Stimulated activated CD4-positive, alpha-beta T cell treated with anti-CD3 and anti-CD28 coated beads, Interleukin-12 subunit alpha, Interleukin-12 subunit beta, amount 100 ng/mL, for 4 hours (primary cell): ENCODE measurements around the gene GIPC2.

Source experiments
- DNase-seq: peaks from one replicate; pipeline ENCODE4 v3.0.0-alpha.2; 2020

GIPC2 gene

DNA sequence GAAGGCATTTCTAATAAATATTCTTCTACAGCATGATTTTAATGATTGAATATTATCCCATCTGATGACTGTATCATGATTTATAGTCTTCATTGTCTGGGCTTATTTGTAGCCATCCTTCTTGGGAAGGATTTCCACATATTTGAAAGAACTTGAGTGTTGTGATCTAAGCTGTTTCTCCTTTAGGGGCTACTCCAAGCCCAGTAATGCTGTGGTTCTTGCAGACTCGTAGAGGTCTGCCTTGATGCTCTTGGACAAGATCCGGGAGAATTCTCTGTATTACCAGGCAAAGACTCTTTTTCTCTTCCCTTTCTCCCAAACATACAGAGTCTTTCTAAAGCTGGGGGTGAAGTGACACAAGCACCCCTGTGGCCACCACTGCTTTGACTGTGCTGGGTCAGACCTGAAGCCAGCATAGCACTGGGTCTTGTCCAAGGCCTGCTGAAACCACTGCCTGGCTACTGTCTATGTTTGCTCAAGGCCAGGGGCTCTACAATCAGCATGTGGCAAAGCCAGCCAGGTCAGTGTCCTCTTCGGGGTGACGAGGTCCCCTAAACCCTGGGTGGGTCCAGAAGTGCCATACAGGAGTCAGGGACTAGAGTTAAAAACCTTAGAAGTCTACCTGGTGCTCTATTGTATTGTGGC is 107.4 kb downstream of the GIPC2 start:
- no peak for DNase-seq

GRCh38 chr1:78155121-78155520 is 109.4 kb downstream of the GIPC2 start:
- no peak for DNase-seq

- no peak for DNase-seq
Observed at GRCh38 chr1:78156805-78157521, 111.2 kb downstream of the GIPC2 start.

GRCh38 chr1:78165816-78166215 is 120.0 kb downstream of the GIPC2 start:
- no peak for DNase-seq

DNA sequence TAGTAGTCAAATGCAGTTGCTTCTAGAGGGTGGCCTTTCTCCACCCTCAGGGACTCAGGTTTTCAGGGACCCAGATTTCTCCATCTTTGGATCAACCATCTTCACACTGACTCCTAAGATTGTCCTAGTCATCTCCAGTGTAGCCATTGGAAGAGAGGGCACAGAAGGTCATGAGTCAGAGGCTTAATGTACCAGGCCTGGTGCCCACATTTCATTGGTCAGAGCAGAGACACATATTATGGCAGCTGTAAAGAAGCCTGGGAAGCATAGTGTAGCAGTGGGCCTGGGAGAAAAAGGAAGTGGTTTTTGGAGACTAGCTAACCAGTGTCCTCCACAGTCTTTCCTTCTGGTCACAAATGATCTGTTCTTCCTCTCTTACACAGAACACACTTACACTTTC is 122.5 kb downstream of the GIPC2 start:
- DNase-seq = no peak

GRCh38 chr1:78170859-78171258 is 125.1 kb downstream of the GIPC2 start:
- no peak for DNase-seq

DNA sequence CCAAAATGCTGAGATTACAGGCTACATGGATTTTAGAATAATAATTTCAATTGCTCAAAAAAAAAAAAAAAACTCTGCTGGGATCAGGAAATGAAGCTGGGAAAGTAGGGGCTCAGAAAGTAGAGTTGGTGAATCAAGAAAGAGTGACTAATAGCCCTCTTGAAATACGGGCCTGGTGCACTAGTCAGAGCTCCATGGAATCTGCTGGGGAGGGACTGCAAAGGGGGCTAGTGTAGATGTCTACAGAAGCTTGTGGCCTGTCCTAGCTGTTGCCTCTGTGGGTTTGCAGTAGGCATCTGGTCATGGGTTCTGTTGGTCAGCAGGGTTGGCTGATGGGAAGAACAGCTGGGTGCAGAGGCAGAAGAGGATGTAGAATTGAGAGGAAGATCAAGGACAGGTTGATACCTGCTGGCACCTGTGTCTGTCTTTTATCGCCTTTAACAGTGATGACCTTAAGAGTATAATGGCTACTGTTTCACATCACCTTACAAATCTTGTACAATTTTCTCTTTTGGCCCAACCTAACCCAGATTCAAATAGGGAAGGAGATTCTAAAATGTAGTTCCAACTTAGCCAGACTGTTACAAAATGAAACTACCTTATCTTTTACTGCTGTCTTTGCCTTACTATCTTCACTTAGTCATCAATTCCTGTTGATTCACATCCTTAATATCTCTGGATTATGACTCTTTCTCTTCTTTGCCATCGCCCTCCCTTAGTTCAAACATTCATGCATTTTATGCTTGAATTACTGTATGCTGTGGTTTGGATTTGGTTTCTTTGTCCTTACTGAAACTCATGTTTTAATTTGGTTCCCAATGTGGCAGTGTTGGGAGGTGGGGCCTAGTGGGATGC is 126.2 kb downstream of the GIPC2 start:
- no peak for DNase-seq

DNA sequence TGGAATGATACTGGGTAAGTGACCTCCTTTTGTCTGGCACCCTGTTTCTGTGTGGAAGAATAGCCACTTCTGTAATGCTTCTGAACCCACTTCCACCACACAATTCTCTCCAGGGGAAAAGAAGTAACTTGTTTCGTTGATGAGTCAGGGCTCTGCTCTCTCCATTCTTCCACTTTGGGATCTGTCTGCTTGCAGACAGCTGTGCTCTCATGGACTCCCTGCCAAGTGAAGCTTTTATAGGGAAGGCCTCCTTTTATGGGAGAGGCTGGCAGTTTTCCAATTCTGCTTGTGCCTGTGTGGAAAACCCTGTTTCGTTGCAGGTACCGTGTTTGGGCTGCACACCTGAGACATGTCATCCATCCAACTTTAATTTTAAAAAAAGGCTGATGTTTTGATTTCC is 130.7 kb downstream of the GIPC2 start:
- DNase-seq = no peak

DNA sequence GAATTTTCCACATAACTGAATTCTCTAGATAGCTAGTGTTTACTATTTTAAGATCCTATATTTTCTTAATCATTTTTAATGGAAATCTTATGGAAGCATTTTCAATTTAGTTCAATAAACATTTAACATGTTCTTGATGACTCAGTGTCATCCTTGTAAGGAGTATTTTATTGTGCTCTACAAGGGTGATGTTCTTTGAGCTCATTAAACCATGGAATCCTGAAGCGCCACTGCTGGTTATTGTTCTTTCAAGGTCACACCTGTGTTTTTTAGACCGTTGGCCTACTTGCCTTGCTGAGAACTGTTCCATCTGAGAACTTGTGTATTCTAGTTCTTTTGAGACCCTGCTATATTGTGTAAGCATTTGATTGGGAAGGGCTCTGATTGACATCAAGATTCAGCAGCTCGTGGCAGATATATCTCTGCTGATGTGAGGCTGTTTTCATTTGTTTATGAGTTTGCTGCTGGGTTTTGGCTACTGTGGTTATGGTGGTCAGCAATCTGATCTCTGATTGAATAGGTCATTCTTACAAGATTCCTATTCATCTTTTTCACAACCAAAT is 132.0 kb downstream of the GIPC2 start:
- DNase-seq = no peak

- DNase-seq = no peak
Observed at GRCh38 chr1:78178816-78179215, 133.1 kb downstream of the GIPC2 start.

DNA sequence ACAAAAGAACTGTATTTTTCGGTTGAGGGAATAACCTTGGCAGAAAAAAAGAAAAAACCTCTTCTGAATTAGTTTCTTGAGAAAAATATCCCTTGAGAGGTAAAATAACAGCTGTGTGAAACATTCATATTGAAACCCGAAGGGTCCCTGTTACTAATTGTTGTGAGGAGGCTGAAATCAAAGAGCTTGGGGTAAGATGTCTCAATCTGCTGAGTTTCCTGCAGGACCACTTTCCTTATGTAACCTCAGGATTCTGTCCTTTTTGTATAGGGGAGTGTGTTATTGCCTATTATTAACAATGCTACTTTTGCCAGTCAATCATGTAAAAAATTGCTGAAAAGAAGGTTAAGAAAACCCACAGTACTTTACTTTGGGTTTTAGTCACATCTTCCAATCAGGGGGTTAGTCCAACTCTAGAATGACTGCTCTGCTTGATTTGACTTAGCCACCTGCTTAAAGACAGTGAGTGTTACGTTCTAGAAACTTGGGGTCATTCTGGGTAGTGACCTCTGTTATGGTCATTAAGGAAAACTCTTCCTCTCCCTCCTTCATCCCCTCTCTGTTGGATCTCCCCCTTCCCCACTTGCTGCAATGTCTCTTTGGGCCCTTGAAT is 138.8 kb downstream of the GIPC2 start:
- no peak for DNase-seq
